Fibroblast of the aortic adventitia (primary cell): ENCODE measurements around the gene TSPAN18. TPM values are rescaled to one million over a fixed set of nuclear protein-coding genes. Genes with fewer than 3 reads are reported as not detected.

Experiments used
- DNase-seq: peaks from one replicate; pipeline ENCODE4 v3.0.0-alpha.2; 2010; ENCODE audit warnings: low read depth
- H3K4me3 ChIP-seq: 2 replicates; pipeline ENCODE4 v1.5.1; 2011; ENCODE audit warnings: low read depth, mild to moderate bottlenecking, control low read depth, low read length, moderate library complexity
- total RNA-seq: library from RNA; depleted of rRNA; stranded (reverse); fragments of >200 nt; gene quantifications from 2 replicates; pipeline ENCODE4 v1.2.3, GENCODE V29; 2012; ENCODE audit warnings: low replicate concordance
- TF ChIP-seq, protein P1 (sequence below): IDR thresholded peaks from 2 replicates; pipeline ENCODE4 v1.5.1; 2011; ENCODE audit warnings: mild to moderate bottlenecking, low read length, control low read depth, inconsistent platforms; ENCODE audit not compliant: insufficient read depth

TSPAN18 gene
- total RNA-seq, 1 donor: under 0.01 TPM

DNA sequence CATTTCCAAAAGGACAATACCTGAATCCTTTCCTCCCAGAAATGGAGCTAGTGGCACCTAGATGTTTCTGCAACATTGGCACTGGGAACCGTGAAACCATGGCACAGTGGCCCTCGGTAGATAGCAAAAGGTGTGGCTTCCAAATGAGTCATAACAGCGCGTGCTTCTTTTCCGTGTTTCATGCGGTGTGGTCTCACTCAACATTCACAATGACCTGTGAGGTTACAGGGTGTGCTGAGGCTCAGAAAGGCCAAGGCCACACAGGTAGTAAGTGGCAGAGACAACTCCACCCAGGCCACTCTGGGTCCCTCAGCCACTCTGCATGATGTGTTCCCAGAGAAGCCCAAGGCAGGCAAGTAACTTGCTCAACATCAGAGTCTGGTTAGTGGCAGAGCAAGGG, 156.5 kb downstream of the TSPAN18 start:
- no peak overlapping the region for H3K4me3 ChIP-seq
- TF ChIP-seq, protein P1, sequence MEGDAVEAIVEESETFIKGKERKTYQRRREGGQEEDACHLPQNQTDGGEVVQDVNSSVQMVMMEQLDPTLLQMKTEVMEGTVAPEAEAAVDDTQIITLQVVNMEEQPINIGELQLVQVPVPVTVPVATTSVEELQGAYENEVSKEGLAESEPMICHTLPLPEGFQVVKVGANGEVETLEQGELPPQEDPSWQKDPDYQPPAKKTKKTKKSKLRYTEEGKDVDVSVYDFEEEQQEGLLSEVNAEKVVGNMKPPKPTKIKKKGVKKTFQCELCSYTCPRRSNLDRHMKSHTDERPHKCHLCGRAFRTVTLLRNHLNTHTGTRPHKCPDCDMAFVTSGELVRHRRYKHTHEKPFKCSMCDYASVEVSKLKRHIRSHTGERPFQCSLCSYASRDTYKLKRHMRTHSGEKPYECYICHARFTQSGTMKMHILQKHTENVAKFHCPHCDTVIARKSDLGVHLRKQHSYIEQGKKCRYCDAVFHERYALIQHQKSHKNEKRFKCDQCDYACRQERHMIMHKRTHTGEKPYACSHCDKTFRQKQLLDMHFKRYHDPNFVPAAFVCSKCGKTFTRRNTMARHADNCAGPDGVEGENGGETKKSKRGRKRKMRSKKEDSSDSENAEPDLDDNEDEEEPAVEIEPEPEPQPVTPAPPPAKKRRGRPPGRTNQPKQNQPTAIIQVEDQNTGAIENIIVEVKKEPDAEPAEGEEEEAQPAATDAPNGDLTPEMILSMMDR: no peak

DNA sequence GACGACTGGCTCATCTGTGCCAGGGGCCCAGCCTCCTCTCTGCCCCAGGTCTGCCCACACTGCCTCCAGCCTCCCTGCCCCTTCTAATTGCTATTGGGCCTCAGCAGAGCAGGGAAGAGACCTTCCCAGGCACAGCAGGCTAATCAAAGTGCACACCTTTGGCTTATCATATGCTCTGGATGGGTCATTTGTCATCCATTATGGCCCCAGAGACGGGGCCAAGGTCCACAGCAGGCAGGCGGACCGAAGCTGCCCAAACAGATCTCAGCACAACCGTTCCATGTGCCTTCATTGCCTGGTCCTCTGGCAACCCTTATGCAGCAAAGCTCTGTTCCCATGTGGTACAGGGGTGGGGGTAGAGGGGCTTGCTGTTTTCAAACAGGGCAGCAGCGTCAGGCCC, 157.3 kb downstream of the TSPAN18 start:
- no peak overlapping the region for H3K4me3 ChIP-seq
- TF ChIP-seq, protein P1: no peak
- no peak for DNase-seq

More for the DNA sequence above, 156.5 kb downstream of the TSPAN18 start:
- no peak for DNase-seq

DNA sequence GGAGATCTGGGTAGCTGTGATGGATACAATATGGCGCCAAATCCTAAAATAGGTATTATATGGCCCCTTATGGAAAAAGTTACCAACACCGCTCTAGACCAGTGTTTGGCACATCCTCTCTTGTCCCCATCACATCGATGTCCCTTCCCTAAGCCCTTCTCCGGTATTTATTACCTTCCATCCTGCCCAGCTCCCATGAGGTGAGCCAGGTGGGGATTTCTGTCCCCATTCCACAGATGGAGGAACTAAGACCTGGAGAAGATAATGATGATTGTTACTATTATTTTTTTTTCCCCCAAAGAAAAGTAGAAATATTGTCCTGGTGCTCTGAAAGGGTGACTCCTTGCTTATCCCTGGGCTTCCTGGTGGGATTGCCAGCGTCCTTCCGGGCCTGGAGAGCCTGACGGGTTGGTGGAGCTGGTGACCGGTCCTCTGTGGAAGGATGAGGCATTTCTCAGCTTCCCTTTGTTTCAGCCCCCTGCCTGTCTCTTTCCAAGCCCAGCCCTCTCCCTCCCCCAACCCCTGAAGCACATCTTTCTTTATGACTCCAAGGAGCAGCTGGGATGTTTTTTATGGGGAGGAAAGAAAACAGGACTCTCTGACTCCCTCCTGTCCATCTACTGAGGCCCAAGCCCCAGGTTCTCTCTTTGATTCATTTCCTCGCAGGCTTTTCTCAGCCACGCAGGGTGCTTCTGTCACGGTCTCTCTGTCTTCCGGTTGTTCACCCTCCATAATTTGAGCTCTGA, 158.5 kb downstream of the TSPAN18 start:
- TF ChIP-seq, protein P1: no peak
- no peak overlapping the region for H3K4me3 ChIP-seq
- no peak for DNase-seq

DNA sequence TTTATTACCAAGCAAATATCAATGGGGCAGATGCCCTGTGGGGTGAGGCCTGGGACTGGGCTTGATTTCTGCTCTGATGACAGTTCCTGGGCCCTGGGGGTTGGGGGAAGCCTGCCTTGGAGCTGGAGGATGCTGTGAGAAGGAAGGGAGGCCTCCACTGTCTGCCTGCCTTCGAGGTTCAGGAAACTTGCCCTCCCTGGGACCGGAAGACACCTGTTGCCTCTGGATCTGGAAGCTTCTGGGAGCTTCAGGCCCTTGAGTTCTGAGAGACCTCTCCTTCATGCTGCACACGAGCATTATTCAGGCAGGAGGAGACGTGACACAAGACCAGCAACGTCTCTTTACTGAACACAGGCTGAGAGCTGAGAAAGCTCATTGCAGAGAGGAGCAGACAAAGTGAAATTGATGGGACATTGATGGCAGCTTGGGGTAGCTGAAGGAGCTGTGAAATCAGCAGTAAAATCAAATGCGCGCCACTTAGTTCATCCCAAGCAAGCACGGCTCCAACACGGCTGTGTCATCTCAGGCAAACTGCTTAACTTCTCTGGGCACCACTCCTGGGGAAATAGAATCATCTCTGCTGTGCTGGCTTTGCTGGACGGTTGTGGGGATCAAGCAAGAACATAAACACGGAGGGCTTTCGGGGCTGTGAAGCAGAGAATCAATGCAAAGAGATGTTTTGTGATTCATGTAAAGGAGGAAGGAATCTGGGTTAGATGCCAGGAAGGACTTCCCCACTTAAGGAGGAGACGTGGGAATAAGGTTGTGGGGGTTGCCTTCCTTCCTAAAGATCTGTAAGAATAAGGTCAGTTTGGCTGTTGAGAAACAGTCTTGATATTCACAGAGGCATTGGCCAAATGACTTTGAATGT, 159.4 kb downstream of the TSPAN18 start:
- TF ChIP-seq, protein P1: no peak
- no peak for DNase-seq
- H3K4me3 ChIP-seq: no peak overlapping the region

DNA sequence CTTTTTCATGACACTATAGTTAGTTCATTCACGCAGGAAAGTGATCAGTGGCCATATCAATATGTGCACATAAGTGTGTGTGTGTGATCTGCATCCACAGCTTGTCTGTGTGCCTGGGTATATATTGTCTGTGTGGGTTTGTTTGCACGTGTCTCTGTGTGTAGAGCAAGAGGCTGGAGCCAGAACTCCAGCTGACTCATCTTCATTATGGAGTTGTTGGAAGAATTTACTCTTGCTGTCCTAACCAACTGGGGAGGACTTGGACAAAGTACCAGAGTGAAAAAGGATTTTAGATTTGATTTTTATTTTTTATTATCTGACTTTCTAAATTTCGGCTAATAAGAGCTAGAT, 160.0 kb downstream of the TSPAN18 start:
- DNase-seq: peak; percentile 75
- H3K4me3 ChIP-seq: no peak overlapping the region
- TF ChIP-seq, protein P1: no peak

DNA sequence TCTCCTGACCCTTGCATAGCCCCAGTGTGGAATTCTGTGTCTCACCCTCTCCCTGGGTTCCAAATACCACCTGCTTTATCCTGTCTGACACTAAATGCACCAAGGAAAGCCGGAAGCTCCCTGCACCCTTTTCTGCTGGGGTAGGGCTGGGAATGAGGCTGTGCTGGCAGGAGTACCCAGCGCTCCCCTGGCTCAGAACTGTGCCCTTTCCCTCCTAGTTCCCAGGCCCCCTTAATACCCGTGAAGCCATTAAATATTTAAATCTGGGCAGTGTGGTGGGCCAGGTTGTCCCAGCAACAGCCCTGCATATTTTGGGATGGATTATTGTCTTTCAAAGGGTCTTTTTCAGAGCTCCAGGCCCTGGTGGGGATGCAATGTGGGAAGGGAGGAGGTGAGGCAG, 160.9 kb downstream of the TSPAN18 start:
- no peak for DNase-seq
- TF ChIP-seq, protein P1: no peak
- no peak overlapping the region for H3K4me3 ChIP-seq
